Ovary (tissue), 3 donors: ENCODE results near the gene UBE3C.

Experiments
- CTCF ChIP-seq, 3 donors: fragments of 450-650 bp in 2 of 3; fragments of 200-600 bp in 1 of 3; IDR thresholded peaks; one replicate each; pipeline versions ENCODE4 v1.5.1 to v1.8.0; 2016 to 2022; ENCODE audit warnings: antibody characterized with exemption in 3 of 3, mild to moderate bottlenecking in 1 of 3
- EP300 ChIP-seq: sonication (generic); formaldehyde crosslinking; IDR thresholded peaks from one replicate; pipeline ENCODE4 v1.6.1; 2017; ENCODE audit warnings: antibody characterized with exemption
- POLR2A ChIP-seq: fragments of 450-650 bp; IDR thresholded peaks from one replicate; pipeline ENCODE4 v1.6.1; 2017; ENCODE audit warnings: antibody characterized with exemption, mild to moderate bottlenecking, moderate library complexity
- donor health status: DM: no; HTN: no; CAD: no.

GRCh38 chr7:157309988-157310668 lies 171.4 kb downstream of the UBE3C start:
- TF ChIP-seq CTCF (IDR thresholded peaks at IDR 0.05) (no peak), POLR2A (no peak), EP300 (no peak)
